GM19328 (cell line): ENCODE measurements around the gene SND1.

Source experiments
- ATAC-seq: cut with Tn5 transposase; IDR thresholded peaks from one replicate; pipeline ENCODE4 v1.9.1; 2021; ENCODE audit warnings: mild to moderate bottlenecking, moderate library complexity; ENCODE audit not compliant: unreplicated experiment

Gene SND1

GRCh38 chr7:127718340-127718679, 66.3 kb downstream of the SND1 start:
- no peak for ATAC-seq

- ATAC-seq: no peak
These were observed 74.5 kb downstream of the SND1 start for GRCh38 chr7:127726476-127726875.

GRCh38 chr7:127730658-127731276, 78.8 kb downstream of the SND1 start:
- ATAC-seq: no peak

GRCh38 chr7:127731431-127732080, 79.6 kb downstream of the SND1 start:
- no peak for ATAC-seq

- ATAC-seq: no peak
These were observed 80.3 kb downstream of the SND1 start for GRCh38 chr7:127732306-127732705.

- no peak for ATAC-seq
These were observed 82.0 kb downstream of the SND1 start for GRCh38 chr7:127733986-127734385.

GRCh38 chr7:127736511-127736910, 84.5 kb downstream of the SND1 start:
- no peak for ATAC-seq

- ATAC-seq: no peak
These were observed 86.9 kb downstream of the SND1 start for GRCh38 chr7:127738859-127739258.

GRCh38 chr7:127741764-127742375, 89.9 kb downstream of the SND1 start:
- ATAC-seq: no peak

- no peak for ATAC-seq
These were observed 93.5 kb downstream of the SND1 start for GRCh38 chr7:127745445-127745844.

- no peak for ATAC-seq
These were observed 99.1 kb downstream of the SND1 start for GRCh38 chr7:127751062-127751461.

GRCh38 chr7:127751490-127752448, 99.8 kb downstream of the SND1 start:
- no peak for ATAC-seq

- ATAC-seq: no peak
These were observed 100.8 kb downstream of the SND1 start for GRCh38 chr7:127752829-127753228.

- ATAC-seq: no peak
These were observed 102.5 kb downstream of the SND1 start for GRCh38 chr7:127754457-127754856.

- no peak for ATAC-seq
These were observed 103.5 kb downstream of the SND1 start for GRCh38 chr7:127755521-127755920.

- ATAC-seq: no peak
These were observed 104.0 kb downstream of the SND1 start for GRCh38 chr7:127755965-127756364.

- ATAC-seq: no peak
These were observed 106.1 kb downstream of the SND1 start for GRCh38 chr7:127758105-127758504.

GRCh38 chr7:127758845-127759244, 106.9 kb downstream of the SND1 start:
- ATAC-seq: no peak

GRCh38 chr7:127759945-127760421, 108.0 kb downstream of the SND1 start:
- ATAC-seq: no peak

- ATAC-seq: no peak
These were observed 108.5 kb downstream of the SND1 start for GRCh38 chr7:127760436-127761031.

- ATAC-seq: no peak
These were observed 109.2 kb downstream of the SND1 start for GRCh38 chr7:127761196-127761595.
